GM19468 (cell line): ENCODE results near the gene ABLIM3.

Source experiments
- ATAC-seq: cut with Tn5 transposase; IDR thresholded peaks from one replicate; pipeline ENCODE4 v1.9.1; 2021; ENCODE audit warnings: mild to moderate bottlenecking, moderate library complexity, moderate number of reproducible peaks; ENCODE audit not compliant: unreplicated experiment; ENCODE audit errors: extremely low read depth

The ABLIM3 gene

GRCh38 chr5:149154650-149155049 lies 13.4 kb downstream of the ABLIM3 start:
- ATAC-seq, result no peak

- no peak for ATAC-seq
Measured at GRCh38 chr5:149156435-149157083, 15.3 kb downstream of the ABLIM3 start.

GRCh38 chr5:149157330-149157729 lies 16.0 kb downstream of the ABLIM3 start:
- ATAC-seq, result no peak

- no peak for ATAC-seq
Measured at GRCh38 chr5:149160291-149160787, 19.0 kb downstream of the ABLIM3 start.

GRCh38 chr5:149161026-149161687 lies 19.9 kb downstream of the ABLIM3 start:
- ATAC-seq, result no peak

- ATAC-seq, result no peak
Measured at GRCh38 chr5:149161850-149162249, 20.6 kb downstream of the ABLIM3 start.

GRCh38 chr5:149162401-149163084 lies 21.2 kb downstream of the ABLIM3 start:
- ATAC-seq, result peak; percentile 67

- ATAC-seq, result no peak
Measured at GRCh38 chr5:149164731-149165130, 23.4 kb downstream of the ABLIM3 start.

GRCh38 chr5:149166128-149166527 lies 24.8 kb downstream of the ABLIM3 start:
- ATAC-seq, result no peak

- ATAC-seq, result no peak
Measured at GRCh38 chr5:149166591-149167100, 25.4 kb downstream of the ABLIM3 start.

GRCh38 chr5:149168276-149168906 lies 27.1 kb downstream of the ABLIM3 start:
- ATAC-seq, result no peak

- no peak for ATAC-seq
Measured at GRCh38 chr5:149170299-149170698, 29.0 kb downstream of the ABLIM3 start.

- no peak for ATAC-seq
Measured at GRCh38 chr5:149172261-149172660, 31.0 kb downstream of the ABLIM3 start.

- ATAC-seq, result no peak
Measured at GRCh38 chr5:149172709-149173505, 31.6 kb downstream of the ABLIM3 start.

- ATAC-seq, result no peak
Measured at GRCh38 chr5:149174847-149175234, 33.5 kb downstream of the ABLIM3 start.

GRCh38 chr5:149175346-149176105 lies 34.2 kb downstream of the ABLIM3 start:
- ATAC-seq, result no peak

- ATAC-seq, result no peak
Measured at GRCh38 chr5:149177339-149177843, 36.1 kb downstream of the ABLIM3 start.

GRCh38 chr5:149177911-149178565 lies 36.7 kb downstream of the ABLIM3 start:
- no peak for ATAC-seq
